K562 (cell line): ENCODE data around the gene CCDC85C. TPM values are rescaled to one million over a fixed set of nuclear protein-coding genes. Genes with fewer than 3 reads are reported as not detected.

Source experiments
- CHD4 ChIP-seq: fragments of 200-600 bp; sonication (generic); IDR thresholded peaks from 3 replicates; pipeline ENCODE4 v1.6.1; 2012; ENCODE audit warnings: low read depth, mild to moderate bottlenecking, mixed read lengths, low read length, inconsistent platforms; ENCODE audit not compliant: insufficient read depth, insufficient replicate concordance, poor library complexity, severe bottlenecking
- FOS ChIP-seq: IDR thresholded peaks from 3 replicates; pipeline ENCODE4 v1.6.1; 2011; ENCODE audit not compliant: insufficient read length; ENCODE audit errors: extremely low read depth
- TAF7 ChIP-seq: fragments of 450-650 bp; IDR thresholded peaks from 2 replicates; pipeline ENCODE4 v1.6.1; 2016; ENCODE audit warnings: missing genetic modification characterization, missing compliant biosample characterization
- ZNF445 ChIP-seq: fragments of 250-450 bp; sonication (Bioruptor Pico); IDR thresholded peaks from 2 replicates; pipeline ENCODE4 v1.4.0; 2020; ENCODE audit warnings: low read depth, mild to moderate bottlenecking, moderate library complexity
- polyA plus RNA-seq, 8 experiments: library from polyadenylated mRNA; depleted of rRNA in 4 of 8; stranded (reverse) in 5 of 8; unstranded in 3 of 8; fragments of >200 nt; fragmentation: Nextera tagmentation in 2 of 8; fragmentation: Illumina TruSeq in 1 of 8; extraction: Ambion mirVana in 2 of 8; extraction: Trizol in 1 of 8; gene quantifications; 2 replicates each; pipeline versions ENCODE4 v1.2.1 to v1.2.3, GENCODE V29; 2011 to 2014; ENCODE audit warnings: inconsistent platforms in 1 of 8, missing spikeins in 1 of 8
- total RNA-seq, 7 experiments: library from RNA; depleted of rRNA in 6 of 7; stranded (reverse); fragments of >200 nt in 6 of 7; fragmentation: Illumina TruSeq in 2 of 7; extraction: Trizol in 2 of 7; gene quantifications; 2 replicates each; pipeline versions ENCODE4 v1.2.1 to v1.2.3, GENCODE V29; 2011 to 2021; ENCODE audit warnings: low replicate concordance in 1 of 7
- TF ChIP-seq, protein P1 (sequence below): sonication (generic); formaldehyde crosslinking; IDR thresholded peaks from 2 replicates; pipeline ENCODE4 v1.8.0; 2023; ENCODE audit warnings: missing genetic modification reagents, mild to moderate bottlenecking, borderline replicate concordance
- TF ChIP-seq, protein P2 (sequence below): sonication (generic); formaldehyde crosslinking; IDR thresholded peaks from 2 replicates; pipeline ENCODE4 v1.5.0; 2020; ENCODE audit warnings: missing genetic modification reagents
- TF ChIP-seq, protein P3 (sequence below): fragments of 450-650 bp; IDR thresholded peaks from 2 replicates; pipeline ENCODE4 v1.6.1; 2017; ENCODE audit warnings: antibody characterized with exemption
- TF ChIP-seq, protein P4 (sequence below), 2 experiments: fragments of 450-650 bp; formaldehyde crosslinking in 1 of 2; IDR thresholded peaks; 2 replicates each; pipeline versions ENCODE4 v1.4.0 to v1.6.1; 2014 to 2020; ENCODE audit warnings: mild to moderate bottlenecking in 2 of 2, borderline replicate concordance in 1 of 2, low read depth in 1 of 2

Gene CCDC85C
- total and polyA plus RNA-seq, 9 of the 15 experiments (the other 6 are each of a cell fraction or from before 2014, with no cell fraction given): 0.18 to 22.0 (median 6.3) TPM

DNA sequence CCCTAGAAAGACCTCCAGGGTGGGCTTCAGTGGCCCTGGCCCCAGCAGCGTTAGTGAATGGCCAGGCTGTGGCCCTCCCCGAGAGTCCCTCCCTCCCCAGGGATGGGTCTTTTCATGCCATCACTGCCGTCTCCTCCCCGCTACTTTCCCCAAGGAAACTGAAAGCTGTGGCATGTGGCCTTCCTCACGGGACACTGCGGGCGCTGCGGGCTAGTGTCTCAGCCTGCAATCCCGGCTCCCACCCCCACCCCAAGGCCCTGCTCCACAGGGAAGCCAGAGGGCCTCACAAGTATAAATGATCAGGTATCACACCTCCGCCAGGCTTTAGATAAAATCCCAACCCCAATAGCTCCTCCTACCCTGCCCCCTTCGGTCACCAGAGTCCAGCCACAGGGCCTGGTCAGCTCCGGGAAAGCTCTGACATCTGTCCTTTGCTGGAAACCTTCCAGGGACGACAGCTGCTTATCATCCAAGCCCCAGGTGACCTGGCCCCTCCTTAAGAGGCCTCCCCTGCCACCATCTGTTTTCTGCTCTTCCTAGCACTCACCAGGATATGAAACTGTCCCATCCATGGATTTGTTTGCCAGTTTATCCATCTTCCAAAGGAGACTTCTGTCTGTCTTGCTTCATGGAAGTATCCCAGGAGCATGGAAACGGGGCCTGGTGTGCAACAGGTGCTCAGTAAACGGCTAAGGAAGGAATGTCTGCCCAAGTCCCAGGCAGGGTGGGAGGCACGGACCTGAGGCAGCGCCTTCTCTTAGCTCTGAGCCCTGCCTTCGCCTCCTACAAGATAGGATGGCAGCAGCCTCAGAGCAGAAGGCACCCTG is 31.6 kb downstream of the CCDC85C start (continued):
- TF ChIP-seq, protein P1, sequence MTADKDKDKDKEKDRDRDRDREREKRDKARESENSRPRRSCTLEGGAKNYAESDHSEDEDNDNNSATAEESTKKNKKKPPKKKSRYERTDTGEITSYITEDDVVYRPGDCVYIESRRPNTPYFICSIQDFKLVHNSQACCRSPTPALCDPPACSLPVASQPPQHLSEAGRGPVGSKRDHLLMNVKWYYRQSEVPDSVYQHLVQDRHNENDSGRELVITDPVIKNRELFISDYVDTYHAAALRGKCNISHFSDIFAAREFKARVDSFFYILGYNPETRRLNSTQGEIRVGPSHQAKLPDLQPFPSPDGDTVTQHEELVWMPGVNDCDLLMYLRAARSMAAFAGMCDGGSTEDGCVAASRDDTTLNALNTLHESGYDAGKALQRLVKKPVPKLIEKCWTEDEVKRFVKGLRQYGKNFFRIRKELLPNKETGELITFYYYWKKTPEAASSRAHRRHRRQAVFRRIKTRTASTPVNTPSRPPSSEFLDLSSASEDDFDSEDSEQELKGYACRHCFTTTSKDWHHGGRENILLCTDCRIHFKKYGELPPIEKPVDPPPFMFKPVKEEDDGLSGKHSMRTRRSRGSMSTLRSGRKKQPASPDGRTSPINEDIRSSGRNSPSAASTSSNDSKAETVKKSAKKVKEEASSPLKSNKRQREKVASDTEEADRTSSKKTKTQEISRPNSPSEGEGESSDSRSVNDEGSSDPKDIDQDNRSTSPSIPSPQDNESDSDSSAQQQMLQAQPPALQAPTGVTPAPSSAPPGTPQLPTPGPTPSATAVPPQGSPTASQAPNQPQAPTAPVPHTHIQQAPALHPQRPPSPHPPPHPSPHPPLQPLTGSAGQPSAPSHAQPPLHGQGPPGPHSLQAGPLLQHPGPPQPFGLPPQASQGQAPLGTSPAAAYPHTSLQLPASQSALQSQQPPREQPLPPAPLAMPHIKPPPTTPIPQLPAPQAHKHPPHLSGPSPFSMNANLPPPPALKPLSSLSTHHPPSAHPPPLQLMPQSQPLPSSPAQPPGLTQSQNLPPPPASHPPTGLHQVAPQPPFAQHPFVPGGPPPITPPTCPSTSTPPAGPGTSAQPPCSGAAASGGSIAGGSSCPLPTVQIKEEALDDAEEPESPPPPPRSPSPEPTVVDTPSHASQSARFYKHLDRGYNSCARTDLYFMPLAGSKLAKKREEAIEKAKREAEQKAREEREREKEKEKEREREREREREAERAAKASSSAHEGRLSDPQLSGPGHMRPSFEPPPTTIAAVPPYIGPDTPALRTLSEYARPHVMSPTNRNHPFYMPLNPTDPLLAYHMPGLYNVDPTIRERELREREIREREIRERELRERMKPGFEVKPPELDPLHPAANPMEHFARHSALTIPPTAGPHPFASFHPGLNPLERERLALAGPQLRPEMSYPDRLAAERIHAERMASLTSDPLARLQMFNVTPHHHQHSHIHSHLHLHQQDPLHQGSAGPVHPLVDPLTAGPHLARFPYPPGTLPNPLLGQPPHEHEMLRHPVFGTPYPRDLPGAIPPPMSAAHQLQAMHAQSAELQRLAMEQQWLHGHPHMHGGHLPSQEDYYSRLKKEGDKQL (CRISPR knock-in tag): no peak
- TF ChIP-seq, protein P2, sequence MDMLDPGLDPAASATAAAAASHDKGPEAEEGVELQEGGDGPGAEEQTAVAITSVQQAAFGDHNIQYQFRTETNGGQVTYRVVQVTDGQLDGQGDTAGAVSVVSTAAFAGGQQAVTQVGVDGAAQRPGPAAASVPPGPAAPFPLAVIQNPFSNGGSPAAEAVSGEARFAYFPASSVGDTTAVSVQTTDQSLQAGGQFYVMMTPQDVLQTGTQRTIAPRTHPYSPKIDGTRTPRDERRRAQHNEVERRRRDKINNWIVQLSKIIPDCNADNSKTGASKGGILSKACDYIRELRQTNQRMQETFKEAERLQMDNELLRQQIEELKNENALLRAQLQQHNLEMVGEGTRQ (CRISPR knock-in tag): no peak
- TF ChIP-seq, protein P3, sequence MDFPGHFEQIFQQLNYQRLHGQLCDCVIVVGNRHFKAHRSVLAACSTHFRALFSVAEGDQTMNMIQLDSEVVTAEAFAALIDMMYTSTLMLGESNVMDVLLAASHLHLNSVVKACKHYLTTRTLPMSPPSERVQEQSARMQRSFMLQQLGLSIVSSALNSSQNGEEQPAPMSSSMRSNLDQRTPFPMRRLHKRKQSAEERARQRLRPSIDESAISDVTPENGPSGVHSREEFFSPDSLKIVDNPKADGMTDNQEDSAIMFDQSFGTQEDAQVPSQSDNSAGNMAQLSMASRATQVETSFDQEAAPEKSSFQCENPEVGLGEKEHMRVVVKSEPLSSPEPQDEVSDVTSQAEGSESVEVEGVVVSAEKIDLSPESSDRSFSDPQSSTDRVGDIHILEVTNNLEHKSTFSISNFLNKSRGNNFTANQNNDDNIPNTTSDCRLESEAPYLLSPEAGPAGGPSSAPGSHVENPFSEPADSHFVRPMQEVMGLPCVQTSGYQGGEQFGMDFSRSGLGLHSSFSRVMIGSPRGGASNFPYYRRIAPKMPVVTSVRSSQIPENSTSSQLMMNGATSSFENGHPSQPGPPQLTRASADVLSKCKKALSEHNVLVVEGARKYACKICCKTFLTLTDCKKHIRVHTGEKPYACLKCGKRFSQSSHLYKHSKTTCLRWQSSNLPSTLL: no peak
- TF ChIP-seq CHD4: no peak
- no peak for TF ChIP-seq TAF7
- TF ChIP-seq, protein P4, sequence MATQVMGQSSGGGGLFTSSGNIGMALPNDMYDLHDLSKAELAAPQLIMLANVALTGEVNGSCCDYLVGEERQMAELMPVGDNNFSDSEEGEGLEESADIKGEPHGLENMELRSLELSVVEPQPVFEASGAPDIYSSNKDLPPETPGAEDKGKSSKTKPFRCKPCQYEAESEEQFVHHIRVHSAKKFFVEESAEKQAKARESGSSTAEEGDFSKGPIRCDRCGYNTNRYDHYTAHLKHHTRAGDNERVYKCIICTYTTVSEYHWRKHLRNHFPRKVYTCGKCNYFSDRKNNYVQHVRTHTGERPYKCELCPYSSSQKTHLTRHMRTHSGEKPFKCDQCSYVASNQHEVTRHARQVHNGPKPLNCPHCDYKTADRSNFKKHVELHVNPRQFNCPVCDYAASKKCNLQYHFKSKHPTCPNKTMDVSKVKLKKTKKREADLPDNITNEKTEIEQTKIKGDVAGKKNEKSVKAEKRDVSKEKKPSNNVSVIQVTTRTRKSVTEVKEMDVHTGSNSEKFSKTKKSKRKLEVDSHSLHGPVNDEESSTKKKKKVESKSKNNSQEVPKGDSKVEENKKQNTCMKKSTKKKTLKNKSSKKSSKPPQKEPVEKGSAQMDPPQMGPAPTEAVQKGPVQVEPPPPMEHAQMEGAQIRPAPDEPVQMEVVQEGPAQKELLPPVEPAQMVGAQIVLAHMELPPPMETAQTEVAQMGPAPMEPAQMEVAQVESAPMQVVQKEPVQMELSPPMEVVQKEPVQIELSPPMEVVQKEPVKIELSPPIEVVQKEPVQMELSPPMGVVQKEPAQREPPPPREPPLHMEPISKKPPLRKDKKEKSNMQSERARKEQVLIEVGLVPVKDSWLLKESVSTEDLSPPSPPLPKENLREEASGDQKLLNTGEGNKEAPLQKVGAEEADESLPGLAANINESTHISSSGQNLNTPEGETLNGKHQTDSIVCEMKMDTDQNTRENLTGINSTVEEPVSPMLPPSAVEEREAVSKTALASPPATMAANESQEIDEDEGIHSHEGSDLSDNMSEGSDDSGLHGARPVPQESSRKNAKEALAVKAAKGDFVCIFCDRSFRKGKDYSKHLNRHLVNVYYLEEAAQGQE (IDR thresholded peaks at IDR 0.05; ENCODE audit: borderline replicate concordance): peak; percentile 12; the same call in 1 of the 2 replicates
- TF ChIP-seq, protein P4 (CRISPR knock-in tag; IDR thresholded peaks at IDR 0.05; ENCODE audit: low read depth): no peak
- TF ChIP-seq ZNF445 (CRISPR knock-in tag): no peak
- TF ChIP-seq FOS: no peak
